Measurements from ENCODE around the gene CMIP. TPM values are rescaled to one million over a fixed set of nuclear protein-coding genes. Genes with fewer than 3 reads are reported as not detected.
"Not testable (repeated sequence)": the region's sequence is repeated elsewhere in the genome, so short reads cannot be mapped to it uniquely, and the experiment has no call there.

Gene CMIP
- 4.7 and 9.5 TPM in 2 replicates for total RNA-seq (2014; rRNA removed; shearing (Covaris generic))
- polyA plus RNA-seq (2015; cell fraction: cytosol; rRNA removed): 26.0 and 27.3 TPM in 2 replicates
- polyA plus RNA-seq (2015; cell fraction: nucleus; rRNA removed): 21.8 TPM in 2 replicates

GRCh38 chr16:81444448-81445121 is at the start of gene CMIP:
TSS of gene CMIP (plus strand) at chr16:81444808.
- DNase-seq (ENCODE audit: low read depth): peak; percentile 14

GRCh38 chr16:81394966-81395655 is 49.5 kb upstream of the CMIP start:
- no peak for DNase-seq (ENCODE audit: low read depth)

- DNase-seq (ENCODE audit: low read depth): no peak
Observed at GRCh38 chr16:81397058-81397878, 47.3 kb upstream of the CMIP start.

- DNase-seq (ENCODE audit: low read depth): no peak
Observed at GRCh38 chr16:81397879-81398520, 46.6 kb upstream of the CMIP start.

GRCh38 chr16:81399909-81400308 is 44.7 kb upstream of the CMIP start:
- DNase-seq (ENCODE audit: low read depth): no peak

- peak; percentile 86 for DNase-seq (ENCODE audit: low read depth)
Observed at GRCh38 chr16:81401035-81401950, 43.3 kb upstream of the CMIP start.

- DNase-seq (ENCODE audit: low read depth): no peak
Observed at GRCh38 chr16:81403208-81403600, 41.4 kb upstream of the CMIP start.

GRCh38 chr16:81403601-81404391 is 40.8 kb upstream of the CMIP start:
- DNase-seq (ENCODE audit: low read depth): peak; percentile 80

GRCh38 chr16:81405002-81405401 is 39.6 kb upstream of the CMIP start:
- not testable (repeated sequence) for DNase-seq (ENCODE audit: low read depth)

- peak; percentile 97 for DNase-seq (ENCODE audit: low read depth)
Observed at GRCh38 chr16:81405702-81406113, 38.9 kb upstream of the CMIP start.

- DNase-seq (ENCODE audit: low read depth): no peak
Observed at GRCh38 chr16:81408409-81408950, 36.1 kb upstream of the CMIP start.

GRCh38 chr16:81409016-81409556 is 35.5 kb upstream of the CMIP start:
- no peak for DNase-seq (ENCODE audit: low read depth)

GRCh38 chr16:81410643-81411293 is 33.8 kb upstream of the CMIP start:
- DNase-seq (ENCODE audit: low read depth): no peak

- DNase-seq (ENCODE audit: low read depth): no peak
Observed at GRCh38 chr16:81413245-81413990, 31.2 kb upstream of the CMIP start.

- DNase-seq (ENCODE audit: low read depth): no peak
Observed at GRCh38 chr16:81415751-81416150, 28.9 kb upstream of the CMIP start.

- no peak for DNase-seq (ENCODE audit: low read depth)
Observed at GRCh38 chr16:81416749-81417148, 27.9 kb upstream of the CMIP start.

- DNase-seq (ENCODE audit: low read depth): no peak
Observed at GRCh38 chr16:81417210-81417609, 27.4 kb upstream of the CMIP start.

GRCh38 chr16:81419806-81420205 is 24.8 kb upstream of the CMIP start:
- DNase-seq (ENCODE audit: low read depth): no peak
